Osteocyte (in vitro differentiated cells): ENCODE results near the gene ZNF468. TPM values are rescaled to one million over a fixed set of nuclear protein-coding genes. Genes with fewer than 3 reads are reported as not detected.
"Not testable (repeated sequence)": the region's sequence is repeated elsewhere in the genome, so short reads cannot be mapped to it uniquely, and the experiment has no call there.

Experiments used
- DNase-seq: peaks from one replicate; pipeline ENCODE4 v3.0.0; 2021; ENCODE audit warnings: mixed read lengths; ENCODE audit not compliant: unreplicated experiment; ENCODE audit errors: extremely low spot score
- H3K27ac Mint-ChIP-seq: one replicate; pipeline ENCODE4 v1.8.0; 2021; ENCODE audit warnings: mild to moderate bottlenecking, mixed read lengths; ENCODE audit not compliant: unreplicated experiment
- H3K27me3 Mint-ChIP-seq: one replicate; pipeline ENCODE4 v1.8.0; 2021; ENCODE audit warnings: mixed read lengths; ENCODE audit not compliant: unreplicated experiment
- H3K36me3 Mint-ChIP-seq: one replicate; pipeline ENCODE4 v1.8.0; 2021; ENCODE audit warnings: mixed read lengths; ENCODE audit not compliant: unreplicated experiment
- H3K4me1 Mint-ChIP-seq: one replicate; pipeline ENCODE4 v1.8.0; 2021; ENCODE audit warnings: mixed read lengths; ENCODE audit not compliant: unreplicated experiment
- H3K4me3 Mint-ChIP-seq: one replicate; pipeline ENCODE4 v1.8.0; 2021; ENCODE audit warnings: mild to moderate bottlenecking, moderate library complexity, mixed read lengths; ENCODE audit not compliant: unreplicated experiment
- H3K9me3 Mint-ChIP-seq: one replicate; pipeline ENCODE4 v1.8.0; 2021; ENCODE audit warnings: mixed read lengths; ENCODE audit not compliant: unreplicated experiment
- total RNA-seq: library from RNA; stranded (reverse); gene quantifications from 2 replicates; pipeline ENCODE4 v1.2.1, GENCODE V29; 2021
- TF ChIP-seq, protein P1 (sequence below): fragments of 200-600 bp; sonication (generic); IDR thresholded peaks from 2 replicates; pipeline ENCODE4 v1.5.0; 2021; ENCODE audit warnings: antibody characterized with exemption, mild to moderate bottlenecking, moderate library complexity

Gene ZNF468
- total RNA-seq, 1 donor from 2014 or later, result 16.0 TPM

DNA sequence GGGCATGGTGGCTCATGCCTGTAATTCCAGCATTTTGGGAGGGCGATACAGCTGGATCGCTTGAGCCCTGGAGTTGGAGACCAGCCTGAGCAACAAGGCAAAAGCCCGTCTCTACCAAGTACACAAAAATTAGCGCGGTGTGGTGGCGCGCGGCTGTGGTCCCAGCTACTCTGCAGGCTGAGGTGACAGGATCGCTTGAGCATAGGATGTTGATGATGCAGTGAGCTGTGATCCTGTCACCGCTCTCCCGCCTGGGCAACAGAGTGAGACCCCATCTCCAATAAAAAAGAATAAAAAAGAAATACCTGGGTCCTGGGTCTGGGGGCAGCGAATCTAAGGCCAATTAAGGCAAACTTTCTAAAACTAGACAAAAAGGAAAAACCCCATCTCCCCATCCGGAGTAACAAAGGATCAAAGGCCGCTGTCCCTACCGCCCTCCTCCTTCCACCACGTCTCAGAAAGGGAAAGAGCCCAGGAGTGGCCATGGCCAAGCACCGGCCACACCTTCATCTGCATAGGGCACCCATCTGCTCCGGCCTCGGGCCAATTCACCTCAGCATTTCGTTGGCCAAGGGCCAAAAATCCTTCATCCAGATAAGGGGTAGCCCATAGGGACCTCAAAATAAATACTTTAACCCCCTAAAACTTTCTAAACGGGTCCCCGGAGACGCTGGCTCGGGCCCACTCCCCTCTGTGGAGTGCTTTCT lies 39.2 kb upstream of the ZNF468 start:
- no peak for DNase-seq
- TF ChIP-seq, protein P1, sequence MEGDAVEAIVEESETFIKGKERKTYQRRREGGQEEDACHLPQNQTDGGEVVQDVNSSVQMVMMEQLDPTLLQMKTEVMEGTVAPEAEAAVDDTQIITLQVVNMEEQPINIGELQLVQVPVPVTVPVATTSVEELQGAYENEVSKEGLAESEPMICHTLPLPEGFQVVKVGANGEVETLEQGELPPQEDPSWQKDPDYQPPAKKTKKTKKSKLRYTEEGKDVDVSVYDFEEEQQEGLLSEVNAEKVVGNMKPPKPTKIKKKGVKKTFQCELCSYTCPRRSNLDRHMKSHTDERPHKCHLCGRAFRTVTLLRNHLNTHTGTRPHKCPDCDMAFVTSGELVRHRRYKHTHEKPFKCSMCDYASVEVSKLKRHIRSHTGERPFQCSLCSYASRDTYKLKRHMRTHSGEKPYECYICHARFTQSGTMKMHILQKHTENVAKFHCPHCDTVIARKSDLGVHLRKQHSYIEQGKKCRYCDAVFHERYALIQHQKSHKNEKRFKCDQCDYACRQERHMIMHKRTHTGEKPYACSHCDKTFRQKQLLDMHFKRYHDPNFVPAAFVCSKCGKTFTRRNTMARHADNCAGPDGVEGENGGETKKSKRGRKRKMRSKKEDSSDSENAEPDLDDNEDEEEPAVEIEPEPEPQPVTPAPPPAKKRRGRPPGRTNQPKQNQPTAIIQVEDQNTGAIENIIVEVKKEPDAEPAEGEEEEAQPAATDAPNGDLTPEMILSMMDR, result no peak
- Mint-ChIP-seq H3K4me3 (peak overlapping the region; percentile 88), H3K36me3 (peaks cover 25% of the 10 kb centered on the region), H3K9me3 (no peaks in the 10 kb centered on the region), H3K27ac (peak overlapping the region; percentile 96), H3K27me3 (no peaks in the 10 kb centered on the region), H3K4me1 (peaks cover 17% of the 10 kb centered on the region)

DNA sequence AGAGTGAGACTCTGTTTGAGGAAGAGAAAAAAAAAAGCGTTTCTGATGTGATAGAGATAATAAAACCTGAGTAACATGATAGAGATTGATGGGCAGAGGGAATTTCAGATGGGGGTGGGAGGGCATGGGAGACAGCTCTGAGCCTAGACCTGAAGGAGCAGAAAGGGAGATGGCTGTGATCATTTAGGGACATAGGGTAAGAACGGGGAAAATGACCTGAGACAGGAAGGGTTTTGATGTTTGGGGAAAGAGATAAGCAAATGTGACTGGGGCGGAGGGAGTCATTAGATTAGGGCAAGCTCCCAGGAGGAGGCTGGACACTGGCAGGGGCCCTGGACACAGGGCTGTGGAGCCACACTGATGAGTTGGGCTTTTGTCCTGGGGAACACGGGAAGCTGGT lies 33.9 kb upstream of the ZNF468 start:
- Mint-ChIP-seq H3K27ac (no peak overlapping the region), H3K4me1 (no peaks in the 10 kb centered on the region), H3K36me3 (peaks cover 67% of the 10 kb centered on the region), H3K9me3 (peaks cover 4% of the 10 kb centered on the region), H3K27me3 (no peaks in the 10 kb centered on the region), H3K4me3 (no peak overlapping the region)
- TF ChIP-seq, protein P1, result no peak
- DNase-seq, result no peak

GRCh38 chr19:52889931-52890330 lies 32.5 kb upstream of the ZNF468 start:
- Mint-ChIP-seq H3K27ac (no peak overlapping the region), H3K9me3 (peaks cover 5% of the 10 kb centered on the region), H3K4me1 (no peaks in the 10 kb centered on the region), H3K4me3 (no peak overlapping the region), H3K27me3 (no peaks in the 10 kb centered on the region), H3K36me3 (peaks cover 73% of the 10 kb centered on the region)
- no peak for DNase-seq
- TF ChIP-seq, protein P1, result no peak

GRCh38 chr19:52889076-52889475 lies 31.7 kb upstream of the ZNF468 start:
- DNase-seq, result no peak
- H3K27ac Mint-ChIP-seq, result no peak overlapping the region
- H3K4me3 Mint-ChIP-seq, result no peak overlapping the region
- no peaks in the 10 kb centered on the region for H3K27me3 Mint-ChIP-seq
- no peaks in the 10 kb centered on the region for H3K4me1 Mint-ChIP-seq
- peaks cover 5% of the 10 kb centered on the region for H3K9me3 Mint-ChIP-seq
- TF ChIP-seq, protein P1, result no peak
- H3K36me3 Mint-ChIP-seq, result peaks cover 74% of the 10 kb centered on the region

DNA sequence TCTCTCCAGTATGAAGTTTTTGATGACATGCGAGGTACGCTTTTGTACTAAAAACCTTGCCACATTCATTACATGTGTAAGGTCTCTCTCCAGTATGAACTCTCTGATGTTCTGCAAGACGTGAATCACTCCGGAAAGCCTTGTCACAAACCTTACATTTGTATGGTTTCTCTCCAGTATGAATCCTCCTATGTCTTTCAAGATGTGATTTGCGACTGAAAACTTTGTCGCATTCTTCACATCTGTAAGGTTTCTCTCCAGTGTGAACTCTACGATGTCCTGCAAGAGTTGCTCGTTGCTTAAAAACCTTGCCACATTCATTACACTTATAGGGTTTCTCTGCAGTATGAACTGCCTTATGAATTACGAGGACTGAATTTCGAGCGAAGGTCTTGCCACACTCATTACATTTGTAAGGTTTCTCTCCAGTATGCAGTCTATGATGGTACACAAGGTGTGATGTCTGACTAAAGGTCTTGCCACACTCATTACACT lies 23.5 kb upstream of the ZNF468 start:
- H3K9me3 Mint-ChIP-seq, result peaks cover 42% of the 10 kb centered on the region
- DNase-seq, result no peak

DNA sequence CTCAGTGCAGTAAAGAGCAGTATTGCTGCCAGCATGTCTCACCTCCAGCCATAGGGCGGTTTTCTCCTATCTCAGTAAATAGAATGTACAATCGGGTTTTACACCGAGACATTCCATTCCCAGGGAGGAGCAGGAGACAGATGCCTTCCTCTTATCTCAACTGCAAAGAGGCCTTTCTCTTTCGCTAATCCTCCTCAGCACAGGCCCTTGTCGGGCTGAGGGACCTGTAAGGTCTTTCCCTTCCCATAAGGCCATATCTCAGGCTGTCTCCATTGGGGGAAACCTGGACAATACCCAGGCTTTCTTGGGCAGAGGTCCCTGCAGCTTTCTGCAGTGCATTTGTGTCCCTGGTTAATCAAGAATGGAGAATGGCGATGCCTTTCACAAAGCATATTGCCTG lies 15.6 kb upstream of the ZNF468 start:
- Mint-ChIP-seq H3K9me3 (peaks cover 37% of the 10 kb centered on the region), H3K36me3 (peaks cover 11% of the 10 kb centered on the region)
- H3K27ac Mint-ChIP-seq, DNase-seq, H3K4me1 Mint-ChIP-seq, H3K27me3 Mint-ChIP-seq, H3K4me3 Mint-ChIP-seq: not testable (repeated sequence)

More for the DNA sequence above, 23.5 kb upstream of the ZNF468 start:
- H3K27ac Mint-ChIP-seq, result no peak overlapping the region
- H3K4me3 Mint-ChIP-seq, result no peak overlapping the region
- TF ChIP-seq, protein P1, result no peak
- H3K27me3 Mint-ChIP-seq, result no peaks in the 10 kb centered on the region
- no peaks in the 10 kb centered on the region for H3K4me1 Mint-ChIP-seq
- peaks cover 72% of the 10 kb centered on the region for H3K36me3 Mint-ChIP-seq
